ENCODE measurements around the gene CDC42SE2.
"Not testable (repeated sequence)": the region's sequence is repeated elsewhere in the genome, so short reads cannot be mapped to it uniquely, and the experiment has no call there.

Gene CDC42SE2

GRCh38 chr5:131318455-131318854 lies 54.6 kb downstream of the CDC42SE2 start:
- no peak for DNase-seq (ENCODE audit: low read depth in 2 of 2)

GRCh38 chr5:131321066-131321465 lies 57.2 kb downstream of the CDC42SE2 start:
- DNase-seq (ENCODE audit: low read depth in 2 of 2): no peak

GRCh38 chr5:131322926-131323325 lies 59.1 kb downstream of the CDC42SE2 start:
- no peak for DNase-seq (ENCODE audit: low read depth in 2 of 2)

GRCh38 chr5:131323378-131323777 lies 59.5 kb downstream of the CDC42SE2 start:
- DNase-seq (ENCODE audit: low read depth in 2 of 2): no peak

DNA sequence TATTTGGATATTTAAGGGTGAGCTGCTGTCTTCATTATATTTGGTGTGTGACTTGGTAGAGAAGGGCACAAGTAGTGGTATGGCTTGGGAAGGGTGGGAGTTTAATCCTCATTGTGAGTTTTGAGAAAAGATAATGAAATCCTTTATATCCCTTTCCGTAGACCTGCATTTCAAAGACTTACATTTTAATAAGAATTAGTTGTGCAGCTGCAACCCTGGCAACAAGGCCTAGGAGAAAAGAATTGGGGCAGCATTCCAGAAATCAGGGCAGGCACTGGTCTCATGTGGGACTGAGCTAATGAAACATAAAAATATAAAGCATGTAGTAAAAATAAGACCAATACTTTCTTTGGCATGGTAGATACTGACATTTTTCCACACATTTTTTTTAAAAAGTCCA lies 60.5 kb downstream of the CDC42SE2 start:
- no peak for DNase-seq (ENCODE audit: low read depth in 2 of 2)

DNA sequence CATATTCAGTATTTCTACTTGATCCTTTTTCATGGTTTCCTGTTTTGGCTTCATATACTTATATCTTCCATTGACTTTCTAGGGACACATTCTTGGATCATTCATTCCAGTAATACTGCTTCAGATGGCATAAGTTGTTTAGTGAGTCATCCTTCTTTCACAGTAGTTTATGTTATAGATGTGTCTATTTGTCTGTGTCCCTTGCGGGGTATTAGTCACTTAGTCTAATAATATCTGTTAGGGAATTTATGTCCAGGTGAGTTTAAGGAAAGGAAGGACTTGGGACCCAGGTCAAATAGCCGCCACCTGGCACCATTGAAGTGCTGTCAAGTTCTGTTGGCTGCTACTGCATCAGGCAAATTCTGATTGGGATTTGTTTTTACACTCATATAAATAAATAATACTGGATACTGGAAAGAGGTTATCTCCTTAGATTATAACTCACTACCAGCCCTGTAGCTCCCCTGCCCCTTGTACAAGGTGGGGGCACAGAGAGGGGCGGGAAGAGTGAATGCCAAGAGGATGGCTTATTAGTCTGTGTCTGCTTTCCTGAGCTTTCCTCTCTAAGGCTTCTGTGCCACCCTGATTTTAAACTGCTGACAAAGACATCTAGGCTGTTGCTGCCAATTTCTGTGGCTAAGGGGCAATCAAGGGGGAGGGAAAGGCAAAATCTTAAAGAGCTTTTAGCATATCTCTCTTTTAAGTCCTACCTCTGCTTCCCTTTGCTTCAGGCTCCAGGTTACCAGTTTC lies 64.9 kb downstream of the CDC42SE2 start:
- peak in 1 of 2 experiments; percentile 24 for DNase-seq (ENCODE audit: low read depth in 2 of 2)

GRCh38 chr5:131329286-131329560 lies 65.4 kb downstream of the CDC42SE2 start:
- DNase-seq (ENCODE audit: low read depth in 2 of 2): no peak

DNA sequence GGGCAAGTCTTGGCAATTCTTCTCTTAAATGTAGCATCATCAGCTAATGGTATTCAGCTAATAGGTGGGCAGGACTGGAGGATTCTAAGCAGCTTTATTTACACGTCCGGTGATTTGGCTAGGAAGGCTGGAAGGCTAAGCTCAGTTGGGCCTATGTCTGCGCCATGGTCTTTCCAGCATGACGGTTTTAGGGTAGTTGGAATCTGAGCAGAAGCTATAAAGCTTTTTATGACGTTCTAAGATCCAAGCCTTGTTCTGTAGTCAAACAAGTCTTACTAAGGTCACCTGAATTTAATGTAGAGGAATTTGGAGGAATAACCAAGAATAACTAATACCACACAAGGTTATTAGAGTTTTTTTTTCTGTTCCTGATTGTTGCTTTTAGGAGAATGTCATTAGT lies 66.2 kb downstream of the CDC42SE2 start:
- DNase-seq (ENCODE audit: low read depth in 2 of 2): no peak

DNA sequence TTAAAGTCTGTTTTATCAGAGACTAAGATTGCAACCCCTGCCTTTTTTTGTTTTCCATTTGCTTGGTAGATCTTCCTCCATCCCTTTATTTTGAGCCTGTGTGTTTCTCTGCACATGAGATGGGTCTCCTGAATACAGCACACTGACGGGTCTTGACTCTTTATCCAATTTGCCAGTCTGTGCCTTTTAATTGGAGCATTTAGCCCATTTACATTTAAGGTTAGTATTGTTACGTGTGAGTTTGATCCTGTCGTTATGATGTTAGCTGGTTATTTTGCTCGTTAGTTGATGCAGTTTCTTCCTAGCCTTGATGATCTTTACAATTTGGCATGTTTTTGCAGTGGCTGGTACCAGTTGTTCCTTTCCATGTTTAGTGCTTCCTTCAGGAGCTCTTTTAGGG lies 71.9 kb downstream of the CDC42SE2 start:
- DNase-seq (ENCODE audit: low read depth in 2 of 2): not testable (repeated sequence)

GRCh38 chr5:131336801-131337200 lies 72.9 kb downstream of the CDC42SE2 start:
- DNase-seq (ENCODE audit: low read depth in 2 of 2): not testable (repeated sequence)

DNA sequence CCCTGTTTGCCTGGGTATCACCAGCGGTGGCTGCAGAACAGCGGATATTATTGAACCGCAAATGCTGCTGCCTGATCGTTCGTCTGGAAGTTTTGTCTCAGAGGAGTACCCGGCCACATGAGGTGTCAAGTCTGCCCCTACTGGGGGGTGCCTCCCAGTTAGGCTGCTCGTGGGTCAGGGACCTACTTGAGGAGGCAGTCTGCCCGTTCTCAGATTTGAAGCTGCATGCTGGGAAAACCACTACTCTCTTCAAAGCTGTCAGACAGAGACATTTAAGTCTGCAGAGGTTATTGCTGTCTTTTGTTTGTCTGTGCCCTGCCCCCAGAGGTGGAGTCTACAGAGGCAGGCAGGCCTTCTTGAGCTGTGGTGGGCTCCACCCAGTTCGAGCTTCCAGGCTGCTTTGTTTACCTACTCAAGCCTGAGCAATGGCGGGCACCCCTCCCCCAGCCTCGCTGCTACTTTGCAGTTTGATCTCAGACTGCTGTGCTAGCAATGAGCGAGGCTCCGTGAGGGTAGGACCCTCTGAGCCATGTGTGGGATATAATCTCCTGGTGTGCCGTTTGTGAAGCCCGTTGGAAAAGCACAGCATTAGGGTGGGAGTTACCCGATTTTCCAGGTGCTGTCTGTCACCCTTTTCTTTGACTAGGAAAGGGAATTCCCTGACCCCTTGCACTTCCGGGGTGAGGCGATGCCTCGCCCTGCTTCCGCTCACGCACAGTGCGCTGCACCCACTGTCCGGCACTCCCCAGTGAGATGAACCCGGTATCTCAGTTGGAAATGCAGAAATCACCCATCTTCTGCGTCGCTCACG lies 73.6 kb downstream of the CDC42SE2 start:
- not testable (repeated sequence) for DNase-seq (ENCODE audit: low read depth in 2 of 2)

GRCh38 chr5:131338051-131338453 lies 74.2 kb downstream of the CDC42SE2 start:
- DNase-seq (ENCODE audit: low read depth in 2 of 2): no peak

DNA sequence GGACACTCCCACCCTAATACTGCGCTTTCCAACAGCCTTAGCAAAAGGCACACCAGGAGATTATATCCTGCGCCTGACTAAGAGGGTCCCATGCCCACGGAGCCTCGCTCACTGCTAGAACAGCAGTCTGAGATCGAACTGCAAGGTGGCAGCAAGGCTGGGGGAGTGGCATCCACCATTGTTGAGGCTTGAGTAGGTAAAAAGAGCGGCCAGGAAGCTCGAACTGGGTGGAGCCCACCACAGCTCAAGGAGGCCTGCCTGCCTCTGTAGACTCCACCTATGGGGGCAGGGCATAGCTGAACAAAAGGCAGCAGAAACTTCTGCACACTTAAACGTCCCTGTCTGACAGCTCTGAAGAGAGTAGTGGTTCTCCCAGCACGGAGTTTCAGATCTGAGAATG lies 80.4 kb downstream of the CDC42SE2 start:
- not testable (repeated sequence) for DNase-seq (ENCODE audit: low read depth in 2 of 2)

- not testable (repeated sequence) for DNase-seq (ENCODE audit: low read depth in 2 of 2)
Measured at GRCh38 chr5:131346204-131346603, 82.4 kb downstream of the CDC42SE2 start.

GRCh38 chr5:131353991-131354390 lies 90.1 kb downstream of the CDC42SE2 start:
- DNase-seq (ENCODE audit: low read depth in 2 of 2): no peak

GRCh38 chr5:131355971-131356528 lies 92.2 kb downstream of the CDC42SE2 start:
- no peak for DNase-seq (ENCODE audit: low read depth in 2 of 2)

DNA sequence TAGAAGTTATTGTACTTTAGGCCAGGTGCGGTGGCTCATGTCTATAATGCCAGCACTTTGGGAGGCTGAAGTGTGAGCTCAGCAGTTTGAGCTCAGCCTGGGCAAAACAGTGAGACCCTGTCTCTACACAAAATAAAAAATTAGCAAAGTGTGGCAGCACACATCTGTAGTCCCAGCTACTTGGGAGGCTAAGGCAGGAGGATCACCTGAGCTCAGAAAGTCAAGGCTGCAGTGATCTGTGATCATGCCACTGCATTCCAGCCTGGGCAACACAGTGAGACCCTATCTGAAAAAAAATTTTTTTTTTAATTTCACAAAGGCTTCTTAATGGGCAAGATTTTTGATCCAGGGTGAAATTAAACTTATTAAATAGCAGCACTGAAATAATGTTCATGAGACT lies 92.8 kb downstream of the CDC42SE2 start:
- DNase-seq (ENCODE audit: low read depth in 2 of 2): no peak

DNA sequence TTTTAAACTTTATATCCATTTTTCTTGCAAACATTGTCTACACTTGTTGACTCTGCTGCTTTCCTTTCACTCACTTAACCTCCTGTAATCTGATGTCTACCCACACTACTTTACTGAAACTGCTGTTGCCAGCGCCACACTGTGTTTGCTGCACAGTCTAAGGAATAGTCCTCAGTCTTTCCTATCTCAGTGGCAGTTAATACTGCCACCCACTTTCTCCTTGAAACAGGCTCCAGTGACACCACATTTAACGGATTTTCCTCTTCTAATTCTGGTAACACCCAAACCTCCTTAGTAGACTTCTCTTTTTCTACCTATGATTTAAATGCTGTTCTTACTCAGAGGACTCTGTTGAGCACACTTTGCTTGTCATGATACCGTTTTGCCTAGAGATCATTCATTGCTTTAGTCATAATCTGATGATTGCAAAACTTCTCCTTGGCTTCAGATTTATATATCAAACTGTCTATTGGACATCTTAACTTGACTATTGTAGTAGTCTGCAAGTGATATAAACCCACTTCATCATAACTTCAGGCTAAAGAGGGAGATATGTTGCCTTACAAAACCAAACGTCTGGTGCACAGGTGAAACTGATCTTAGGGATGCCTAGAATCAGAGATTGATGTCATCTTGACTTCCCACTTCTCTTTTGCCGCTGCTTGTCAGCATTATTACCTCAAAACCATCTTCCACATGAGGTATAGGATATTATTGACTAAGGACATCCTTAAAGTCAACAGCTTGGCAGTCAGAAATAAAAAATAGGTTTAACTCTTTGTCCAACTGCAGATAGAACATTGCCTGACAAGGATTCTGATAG lies 94.1 kb downstream of the CDC42SE2 start:
- DNase-seq (ENCODE audit: low read depth in 2 of 2): no peak

DNA sequence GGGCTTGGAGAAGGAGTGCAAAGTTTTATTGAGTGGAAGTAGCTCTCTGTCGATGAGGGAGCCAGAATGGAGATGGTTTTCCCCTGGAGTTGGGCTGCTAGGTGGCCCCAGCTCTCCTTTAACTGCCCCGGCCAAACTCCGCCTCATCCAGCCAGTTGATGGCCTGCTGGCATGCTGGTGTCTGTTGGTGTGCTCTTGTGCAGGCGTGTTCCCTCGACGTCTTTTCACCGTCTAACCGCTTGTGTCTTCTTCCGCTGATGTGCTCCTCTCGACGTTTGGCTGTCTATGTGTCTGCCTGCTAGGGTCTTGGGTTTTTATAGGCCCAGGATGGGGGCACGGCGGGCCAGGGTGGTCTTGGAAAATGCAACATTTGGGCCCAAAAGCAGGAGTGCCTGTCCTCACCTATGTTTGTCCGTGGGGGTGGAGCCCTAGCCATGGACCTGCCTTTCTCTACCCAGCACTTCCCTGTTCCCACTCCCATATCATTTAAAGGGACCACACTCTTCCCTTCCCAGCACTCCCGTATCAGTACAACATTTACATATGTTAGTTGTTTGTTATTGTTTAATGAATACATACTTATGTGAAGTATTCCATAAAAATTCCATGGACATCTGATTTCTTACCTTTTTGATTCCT lies 97.9 kb downstream of the CDC42SE2 start:
- DNase-seq (ENCODE audit: low read depth in 2 of 2): no peak

DNA sequence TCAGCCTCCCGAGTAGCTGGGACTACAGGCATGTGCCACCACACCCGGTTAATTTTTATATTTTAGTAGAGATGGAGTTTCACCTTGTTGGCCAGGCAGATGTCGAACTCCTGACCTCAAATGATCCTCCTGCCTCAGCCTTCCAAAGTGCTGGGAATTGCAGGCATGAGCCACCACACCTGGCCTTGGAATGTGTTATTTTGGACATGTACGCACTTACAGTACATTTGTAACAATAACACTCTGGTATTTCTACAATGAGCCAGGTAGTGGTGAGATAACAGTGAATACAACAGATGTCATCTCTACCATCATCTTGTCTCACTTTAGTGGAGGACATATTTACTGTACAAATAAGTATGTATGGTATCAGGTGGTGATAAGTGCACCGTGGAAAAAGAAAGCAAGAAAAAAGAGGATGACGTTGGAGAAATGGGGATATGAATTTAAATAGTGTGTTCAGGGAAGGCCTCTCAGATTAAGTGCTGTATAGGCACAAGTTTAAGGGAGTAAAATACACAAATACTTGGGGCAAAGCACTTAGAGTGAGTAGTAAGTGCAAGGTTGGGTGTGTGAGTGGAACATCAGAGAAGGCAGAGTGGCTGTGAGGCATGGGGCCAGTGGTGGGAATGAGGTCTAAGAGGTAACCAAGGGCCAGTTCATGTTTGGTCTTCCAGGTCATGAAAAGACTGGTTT lies 100.1 kb downstream of the CDC42SE2 start:
- DNase-seq (ENCODE audit: low read depth in 2 of 2): no peak

- no peak for DNase-seq (ENCODE audit: low read depth in 2 of 2)
Measured at GRCh38 chr5:131364507-131365050, 100.7 kb downstream of the CDC42SE2 start.
